H1 (cell line): ENCODE data around the gene PDGFRA.

ENCODE experiments used
- ATF2 ChIP-seq: IDR thresholded peaks from 2 replicates; pipeline ENCODE4 v1.6.1; 2012; ENCODE audit warnings: low read length, inconsistent platforms
- BCL11A ChIP-seq, 2 experiments: IDR thresholded peaks; one replicate each; pipeline ENCODE4 v1.6.1; 2011; ENCODE audit warnings: low read depth in 2 of 2, low read length in 2 of 2, mild to moderate bottlenecking in 2 of 2
- CTCF ChIP-seq, 3 experiments: IDR thresholded peaks; 1 replicate in 2 of 3; 2 replicates in 1 of 3; pipeline versions ENCODE4 v1.5.1 to v1.6.1; 2011; ENCODE audit warnings: low read length in 3 of 3, mild to moderate bottlenecking in 3 of 3, inconsistent platforms in 2 of 3, low read depth in 1 of 3, moderate library complexity in 1 of 3; ENCODE audit not compliant: insufficient read depth in 1 of 3; ENCODE audit errors: control extremely low read depth in 1 of 3
- EZH2 ChIP-seq: fragments of 200-600 bp; sonication (generic); IDR thresholded peaks from 2 replicates; pipeline ENCODE4 v1.7.1; 2012; ENCODE audit warnings: low read depth, mild to moderate bottlenecking, moderate library complexity, low read length, inconsistent platforms; ENCODE audit not compliant: severe bottlenecking
- KDM1A ChIP-seq: fragments of 200-600, 300-600 bp; sonication (generic); IDR thresholded peaks from 2 replicates; pipeline ENCODE4 v1.7.1; 2016; ENCODE audit warnings: mild to moderate bottlenecking, low read length, borderline replicate concordance
- MAFK ChIP-seq: IDR thresholded peaks from 2 replicates; pipeline ENCODE4 v1.6.1; 2012; ENCODE audit warnings: low read depth, mild to moderate bottlenecking, improper control_type of control experiment, low read length
- POLR2AphosphoS5 ChIP-seq: IDR thresholded peaks from 2 replicates; pipeline ENCODE4 v1.6.1; 2011; ENCODE audit warnings: low read depth, low read length
- SUZ12 ChIP-seq: fragments of 200-600 bp; sonication (generic); IDR thresholded peaks from 2 replicates; pipeline ENCODE4 v1.6.1; 2012; ENCODE audit warnings: mild to moderate bottlenecking, inconsistent platforms, low read length, moderate library complexity, mixed read lengths
- YY1 ChIP-seq: IDR thresholded peaks from 2 replicates; pipeline ENCODE4 v1.6.1; 2011; ENCODE audit warnings: low read depth, mild to moderate bottlenecking, low read length

DNA sequence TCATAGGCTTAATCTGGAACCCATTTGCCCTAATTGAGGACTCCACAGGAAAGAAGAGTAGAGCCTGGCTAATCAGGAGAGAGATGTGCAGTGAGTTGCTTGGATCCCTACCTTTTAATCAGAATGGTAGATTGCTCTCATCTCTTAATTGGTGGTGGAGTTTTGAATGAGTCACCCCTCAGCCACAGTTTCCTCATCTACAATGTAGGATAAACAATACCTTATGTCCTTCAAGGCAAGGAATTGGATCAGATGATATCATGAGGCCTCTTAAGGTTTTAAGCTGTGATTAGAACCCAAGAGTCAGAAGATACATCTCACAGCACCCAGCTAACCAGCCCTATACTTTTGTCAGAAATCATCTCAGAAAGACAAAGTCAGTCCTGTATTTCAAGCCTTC lies 39.1 kb downstream of the PDGFRA start:
- TF ChIP-seq BCL11A (IDR thresholded peaks at IDR 0.05; ENCODE audit: low read depth in 2 of 2, low read length in 2 of 2) = no peak
- no peak for TF ChIP-seq POLR2AphosphoS5
- TF ChIP-seq SUZ12 = no peak
- no peak for TF ChIP-seq CTCF (IDR thresholded peaks at IDR 0.05; ENCODE audit: control extremely low read depth in 1 of 3, insufficient read depth in 1 of 3, low read depth in 1 of 3, low read length in 3 of 3)
- TF ChIP-seq KDM1A = no peak
- no peak for TF ChIP-seq ATF2
- TF ChIP-seq EZH2 = no peak
- no peak for TF ChIP-seq YY1
- TF ChIP-seq MAFK = no peak
